HEK293 (cell line): Measurements from ENCODE around the gene ELAVL1.

Source experiments
- CTCF ChIA-PET: fragments of 350-600 bp; formaldehyde crosslinking; extraction: SDS; loops from one replicate; lab custom pipeline; 2021; ENCODE audit warnings: antibody characterized with exemption; lab: Yijun Ruan, JAX
- POLR2A ChIA-PET: fragments of 300-600 bp; formaldehyde crosslinking; extraction: SDS; loops from one replicate; lab custom pipeline; 2020; ENCODE audit warnings: antibody characterized with exemption, inconsistent platforms; lab: Yijun Ruan, JAX
- H3K27ac ChIP-seq: fragments of 200-500 bp; sonication (Bioruptor generic); 2 replicates; pipeline ENCODE4 v1.5.1; 2014; ENCODE audit warnings: low read depth, low read length, control low read depth, inconsistent platforms; ENCODE audit errors: extremely low read depth
- H3K36me3 ChIP-seq, 2 experiments: fragments of 200-500 bp in 1 of 2; sonication (Bioruptor generic) in 1 of 2; 1 replicate in 1 of 2; 2 replicates in 1 of 2; pipeline ENCODE4 v1.5.1; 2014 to 2017; ENCODE audit warnings: inconsistent platforms in 2 of 2, low read length in 2 of 2; ENCODE audit not compliant: control insufficient read depth in 2 of 2, insufficient read depth in 1 of 2
- H3K4me1 ChIP-seq: fragments of 200-500 bp; sonication (Bioruptor generic); 2 replicates; pipeline ENCODE4 v1.5.1; 2014; ENCODE audit warnings: mild to moderate bottlenecking, low read length, inconsistent platforms; ENCODE audit not compliant: control insufficient read depth, insufficient read depth
- H3K4me3 ChIP-seq: 2 replicates; pipeline ENCODE4 v1.5.1; 2011; ENCODE audit warnings: low read depth, mild to moderate bottlenecking, control low read depth, low read length, moderate library complexity
- H3K9me3 ChIP-seq: fragments of 200-500 bp; sonication (Bioruptor generic); 2 replicates; pipeline ENCODE4 v1.5.1; 2014; ENCODE audit warnings: low read depth, low read length, inconsistent platforms; ENCODE audit not compliant: control insufficient read depth, insufficient read depth
- ATF2 ChIP-seq: fragments of 450-650 bp; formaldehyde crosslinking; IDR thresholded peaks from 2 replicates; pipeline ENCODE4 v1.5.1; 2016; ENCODE audit warnings: missing biosample characterization, missing genetic modification characterization, low read depth
- KLF16 ChIP-seq: fragments of 450-650 bp; formaldehyde crosslinking; IDR thresholded peaks from 2 replicates; pipeline ENCODE4 v1.5.1; 2017; ENCODE audit warnings: missing biosample characterization, missing genetic modification characterization
- KLF8 ChIP-seq: fragments of 450-650 bp; formaldehyde crosslinking; IDR thresholded peaks from 2 replicates; pipeline ENCODE4 v1.5.1; 2016; ENCODE audit warnings: missing biosample characterization, missing genetic modification characterization
- SCRT1 ChIP-seq: fragments of 450-650 bp; formaldehyde crosslinking; IDR thresholded peaks from 2 replicates; pipeline ENCODE4 v1.5.1; 2016; ENCODE audit warnings: missing biosample characterization, missing genetic modification characterization, borderline replicate concordance
- SCRT2 ChIP-seq: fragments of 450-650 bp; formaldehyde crosslinking; IDR thresholded peaks from 2 replicates; pipeline ENCODE4 v1.5.1; 2016; ENCODE audit warnings: missing biosample characterization, missing genetic modification characterization
- SP3 ChIP-seq: fragments of 450-650 bp; formaldehyde crosslinking; IDR thresholded peaks from 2 replicates; pipeline ENCODE4 v1.5.1; 2016; ENCODE audit warnings: missing biosample characterization, missing genetic modification characterization
- YY1 ChIP-seq: fragments of 450-650 bp; formaldehyde crosslinking; IDR thresholded peaks from 2 replicates; pipeline ENCODE4 v1.5.1; 2018; ENCODE audit warnings: missing biosample characterization, missing genetic modification characterization
- ZBTB48 ChIP-seq: fragments of 450-650 bp; formaldehyde crosslinking; IDR thresholded peaks from 2 replicates; pipeline ENCODE4 v1.5.1; 2016; ENCODE audit warnings: missing biosample characterization, missing genetic modification characterization
- ZBTB7A ChIP-seq: fragments of 450-650 bp; formaldehyde crosslinking; IDR thresholded peaks from 2 replicates; pipeline ENCODE4 v1.5.1; 2016; ENCODE audit warnings: low read depth, missing biosample characterization, missing genetic modification characterization
- ZNF132 ChIP-seq: fragments of 450-650 bp; formaldehyde crosslinking; IDR thresholded peaks from 2 replicates; pipeline ENCODE4 v1.5.1; 2017; ENCODE audit warnings: missing biosample characterization, missing genetic modification characterization, borderline replicate concordance
- ZNF140 ChIP-seq: fragments of 450-650 bp; formaldehyde crosslinking; IDR thresholded peaks from 2 replicates; pipeline ENCODE4 v1.5.1; 2016; ENCODE audit warnings: missing biosample characterization, missing genetic modification characterization
- ZNF184 ChIP-seq: fragments of 450-650 bp; IDR thresholded peaks from 2 replicates; pipeline ENCODE4 v1.5.1; 2018; ENCODE audit warnings: missing biosample characterization, mild to moderate bottlenecking, missing genetic modification characterization
- ZNF366 ChIP-seq: fragments of 450-650 bp; formaldehyde crosslinking; conservative IDR thresholded peaks from 2 replicates; pipeline ENCODE4 v1.5.1; 2016; ENCODE audit warnings: missing biosample characterization, missing genetic modification characterization
- ZNF544 ChIP-seq: fragments of 450-650 bp; formaldehyde crosslinking; IDR thresholded peaks from 2 replicates; pipeline ENCODE4 v1.5.0; 2017; ENCODE audit warnings: missing biosample characterization, missing genetic modification characterization
- ZNF561 ChIP-seq: fragments of 450-650 bp; IDR thresholded peaks from 2 replicates; pipeline ENCODE4 v1.5.1; 2018; ENCODE audit warnings: missing biosample characterization, missing genetic modification characterization, borderline replicate concordance
- ZNF670 ChIP-seq: fragments of 450-650 bp; formaldehyde crosslinking; IDR thresholded peaks from 2 replicates; pipeline ENCODE4 v1.5.1; 2016; ENCODE audit warnings: missing biosample characterization, missing genetic modification characterization, low read depth
- ZNF677 ChIP-seq: fragments of 450-650 bp; IDR thresholded peaks from 2 replicates; pipeline ENCODE4 v1.5.0; 2018; ENCODE audit warnings: missing biosample characterization, mild to moderate bottlenecking, missing genetic modification characterization, moderate library complexity
- ZNF837 ChIP-seq: fragments of 450-650 bp; formaldehyde crosslinking; IDR thresholded peaks from 2 replicates; pipeline ENCODE4 v1.5.1; 2016; ENCODE audit warnings: missing biosample characterization, missing genetic modification characterization
- ZSCAN23 ChIP-seq: fragments of 450-650 bp; formaldehyde crosslinking; IDR thresholded peaks from 2 replicates; pipeline ENCODE4 v1.5.1; 2016; ENCODE audit warnings: missing biosample characterization, missing genetic modification characterization
- TF ChIP-seq, protein P1 (sequence below): fragments of 450-650 bp; IDR thresholded peaks from 2 replicates; pipeline ENCODE4 v1.5.1; 2018; ENCODE audit warnings: missing biosample characterization, missing genetic modification characterization
- TF ChIP-seq, protein P2 (sequence below): fragments of 450-650 bp; formaldehyde crosslinking; IDR thresholded peaks from 2 replicates; pipeline ENCODE4 v1.5.1; 2016; ENCODE audit warnings: missing biosample characterization, missing genetic modification characterization
- TF ChIP-seq, protein P3 (sequence below): fragments of 450-650 bp; formaldehyde crosslinking; IDR thresholded peaks from 2 replicates; pipeline ENCODE4 v1.5.1; 2017; ENCODE audit warnings: missing biosample characterization, missing genetic modification characterization
- TF ChIP-seq, protein P4 (sequence below): fragments of 450-650 bp; formaldehyde crosslinking; IDR thresholded peaks from 2 replicates; pipeline ENCODE4 v1.5.0; 2017; ENCODE audit warnings: missing biosample characterization, missing genetic modification characterization, borderline replicate concordance

The ELAVL1 gene

GRCh38 chr19:8039231-8039630, 33.8 kb upstream of the ELAVL1 start (continued):
- peak; percentile 50; the same call in 1 of the 2 replicates for TF ChIP-seq ZNF140 (tag by site-specific recombination)

DNA sequence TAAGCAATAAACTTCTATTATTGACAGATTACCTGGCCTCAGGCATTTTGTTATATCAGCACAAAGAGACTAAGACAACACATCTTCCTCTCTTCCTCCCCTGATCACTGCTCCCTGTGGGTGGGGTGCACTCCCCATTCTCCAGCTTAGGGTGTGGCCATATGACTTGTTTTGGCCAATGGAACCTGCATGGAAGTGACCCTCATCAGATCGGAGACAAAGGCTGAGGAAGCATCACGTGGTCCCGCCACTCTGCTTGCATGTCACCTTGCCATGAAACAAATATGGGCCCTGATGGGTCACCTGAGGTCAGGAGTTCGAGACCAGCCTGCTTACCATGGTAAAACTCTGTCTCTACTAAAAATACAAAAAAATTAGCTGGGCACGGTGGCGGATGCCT, 33.4 kb upstream of the ELAVL1 start:
- H3K27ac ChIP-seq, result no peak overlapping the region
- no peaks in the 10 kb centered on the region; the same call in 1 of the 2 replicates for H3K4me1 ChIP-seq
- H3K9me3 ChIP-seq, result no peaks in the 10 kb centered on the region
- ChIA-PET POLR2A (no interaction called here), CTCF (no interaction called here)
- no peak overlapping the region for H3K4me3 ChIP-seq
- no peaks in the 10 kb centered on the region for H3K36me3 ChIP-seq
- TF ChIP-seq YY1 (tag by site-specific recombination) (no peak), ZNF670 (tag by site-specific recombination) (no peak), ZBTB7A (tag by site-specific recombination) (no peak), ZBTB48 (tag by site-specific recombination) (no peak), ZNF132 (tag by site-specific recombination) (no peak), ZNF837 (tag by site-specific recombination) (no peak)
- TF ChIP-seq, protein P1, sequence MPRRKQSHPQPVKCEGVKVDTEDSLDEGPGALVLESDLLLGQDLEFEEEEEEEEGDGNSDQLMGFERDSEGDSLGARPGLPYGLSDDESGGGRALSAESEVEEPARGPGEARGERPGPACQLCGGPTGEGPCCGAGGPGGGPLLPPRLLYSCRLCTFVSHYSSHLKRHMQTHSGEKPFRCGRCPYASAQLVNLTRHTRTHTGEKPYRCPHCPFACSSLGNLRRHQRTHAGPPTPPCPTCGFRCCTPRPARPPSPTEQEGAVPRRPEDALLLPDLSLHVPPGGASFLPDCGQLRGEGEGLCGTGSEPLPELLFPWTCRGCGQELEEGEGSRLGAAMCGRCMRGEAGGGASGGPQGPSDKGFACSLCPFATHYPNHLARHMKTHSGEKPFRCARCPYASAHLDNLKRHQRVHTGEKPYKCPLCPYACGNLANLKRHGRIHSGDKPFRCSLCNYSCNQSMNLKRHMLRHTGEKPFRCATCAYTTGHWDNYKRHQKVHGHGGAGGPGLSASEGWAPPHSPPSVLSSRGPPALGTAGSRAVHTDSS (tag by site-specific recombination), result no peak
- TF ChIP-seq, protein P2, sequence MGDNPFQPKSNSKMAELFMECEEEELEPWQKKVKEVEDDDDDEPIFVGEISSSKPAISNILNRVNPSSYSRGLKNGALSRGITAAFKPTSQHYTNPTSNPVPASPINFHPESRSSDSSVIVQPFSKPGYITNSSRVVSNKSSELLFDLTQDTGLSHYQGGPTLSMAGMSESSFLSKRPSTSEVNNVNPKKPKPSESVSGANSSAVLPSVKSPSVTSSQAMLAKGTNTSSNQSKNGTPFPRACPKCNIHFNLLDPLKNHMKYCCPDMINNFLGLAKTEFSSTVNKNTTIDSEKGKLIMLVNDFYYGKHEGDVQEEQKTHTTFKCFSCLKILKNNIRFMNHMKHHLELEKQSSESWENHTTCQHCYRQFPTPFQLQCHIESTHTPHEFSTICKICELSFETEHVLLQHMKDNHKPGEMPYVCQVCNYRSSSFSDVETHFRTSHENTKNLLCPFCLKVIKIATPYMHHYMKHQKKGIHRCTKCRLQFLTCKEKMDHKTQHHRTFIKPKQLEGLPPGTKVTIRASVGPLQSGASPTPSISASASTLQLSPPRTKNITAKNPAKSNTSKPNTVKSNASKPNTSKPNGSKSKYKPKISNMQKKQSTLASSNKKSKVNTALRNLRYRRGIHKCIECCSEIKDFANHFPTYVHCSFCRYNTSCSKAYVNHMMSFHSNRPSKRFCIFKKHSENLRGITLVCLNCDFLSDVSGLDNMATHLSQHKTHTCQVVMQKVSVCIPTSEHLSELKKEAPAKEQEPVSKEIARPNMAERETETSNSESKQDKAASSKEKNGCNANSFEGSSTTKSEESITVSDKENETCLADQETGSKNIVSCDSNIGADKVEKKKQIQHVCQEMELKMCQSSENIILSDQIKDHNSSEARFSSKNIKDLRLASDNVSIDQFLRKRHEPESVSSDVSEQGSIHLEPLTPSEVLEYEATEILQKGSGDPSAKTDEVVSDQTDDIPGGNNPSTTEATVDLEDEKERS (tag by site-specific recombination), result no peak

- H3K4me3 ChIP-seq, result no peak overlapping the region
- POLR2A ChIA-PET, result interaction anchor here (0.6 kb wide), 1 partner anchor 22 kb away, joined by 4 read pairs; no protein-coding TSS in a partner anchor
- no peaks in the 10 kb centered on the region for H3K9me3 ChIP-seq
- CTCF ChIA-PET, result no interaction called here
- no peak overlapping the region for H3K27ac ChIP-seq
- no peaks in the 10 kb centered on the region for H3K36me3 ChIP-seq
- H3K4me1 ChIP-seq, result no peaks in the 10 kb centered on the region; the same call in 1 of the 2 replicates
- no peak for TF ChIP-seq SP3 (tag by site-specific recombination)
- TF ChIP-seq, protein P3, sequence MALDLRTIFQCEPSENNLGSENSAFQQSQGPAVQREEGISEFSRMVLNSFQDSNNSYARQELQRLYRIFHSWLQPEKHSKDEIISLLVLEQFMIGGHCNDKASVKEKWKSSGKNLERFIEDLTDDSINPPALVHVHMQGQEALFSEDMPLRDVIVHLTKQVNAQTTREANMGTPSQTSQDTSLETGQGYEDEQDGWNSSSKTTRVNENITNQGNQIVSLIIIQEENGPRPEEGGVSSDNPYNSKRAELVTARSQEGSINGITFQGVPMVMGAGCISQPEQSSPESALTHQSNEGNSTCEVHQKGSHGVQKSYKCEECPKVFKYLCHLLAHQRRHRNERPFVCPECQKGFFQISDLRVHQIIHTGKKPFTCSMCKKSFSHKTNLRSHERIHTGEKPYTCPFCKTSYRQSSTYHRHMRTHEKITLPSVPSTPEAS, result no peak
- TF ChIP-seq, protein P4, sequence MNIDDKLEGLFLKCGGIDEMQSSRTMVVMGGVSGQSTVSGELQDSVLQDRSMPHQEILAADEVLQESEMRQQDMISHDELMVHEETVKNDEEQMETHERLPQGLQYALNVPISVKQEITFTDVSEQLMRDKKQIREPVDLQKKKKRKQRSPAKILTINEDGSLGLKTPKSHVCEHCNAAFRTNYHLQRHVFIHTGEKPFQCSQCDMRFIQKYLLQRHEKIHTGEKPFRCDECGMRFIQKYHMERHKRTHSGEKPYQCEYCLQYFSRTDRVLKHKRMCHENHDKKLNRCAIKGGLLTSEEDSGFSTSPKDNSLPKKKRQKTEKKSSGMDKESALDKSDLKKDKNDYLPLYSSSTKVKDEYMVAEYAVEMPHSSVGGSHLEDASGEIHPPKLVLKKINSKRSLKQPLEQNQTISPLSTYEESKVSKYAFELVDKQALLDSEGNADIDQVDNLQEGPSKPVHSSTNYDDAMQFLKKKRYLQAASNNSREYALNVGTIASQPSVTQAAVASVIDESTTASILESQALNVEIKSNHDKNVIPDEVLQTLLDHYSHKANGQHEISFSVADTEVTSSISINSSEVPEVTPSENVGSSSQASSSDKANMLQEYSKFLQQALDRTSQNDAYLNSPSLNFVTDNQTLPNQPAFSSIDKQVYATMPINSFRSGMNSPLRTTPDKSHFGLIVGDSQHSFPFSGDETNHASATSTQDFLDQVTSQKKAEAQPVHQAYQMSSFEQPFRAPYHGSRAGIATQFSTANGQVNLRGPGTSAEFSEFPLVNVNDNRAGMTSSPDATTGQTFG (tag by site-specific recombination), result no peak
- TF ChIP-seq ZNF132 (tag by site-specific recombination), result no peak
- no peak for TF ChIP-seq ZNF561 (tag by site-specific recombination)
- TF ChIP-seq KLF16 (tag by site-specific recombination), result no peak
- TF ChIP-seq SCRT1 (tag by site-specific recombination), result peak; percentile 96
- TF ChIP-seq ZNF677 (tag by site-specific recombination), result no peak
- TF ChIP-seq KLF8, result no peak
- TF ChIP-seq SCRT2 (tag by site-specific recombination), result peak; percentile 98
- no peak for TF ChIP-seq ZSCAN23 (tag by site-specific recombination)
- TF ChIP-seq ATF2, result no peak
- no peak for TF ChIP-seq ZNF184
- TF ChIP-seq ZNF366 (tag by site-specific recombination), result peak; percentile 89
- 0 out of 2 replicates have a peak, but pooled peaks have one; percentile 17 for TF ChIP-seq ZBTB48 (tag by site-specific recombination)
- TF ChIP-seq ZNF544 (tag by site-specific recombination), result no peak
Measured at GRCh38 chr19:8036434-8037099, 31.1 kb upstream of the ELAVL1 start.
